Endothelial cell of umbilical vein (primary cell): Measurements from ENCODE around the gene TSSC4.

Source experiments
- CTCF ChIP-seq, 2 donors: IDR thresholded peaks; 1 replicate in 1 of 2; 2 replicates in 1 of 2; pipeline ENCODE4 v1.5.1; 2011; ENCODE audit warnings: low read length in 2 of 2, mild to moderate bottlenecking in 2 of 2, moderate library complexity in 2 of 2, control low read depth in 1 of 2, inconsistent platforms in 1 of 2, low read depth in 1 of 2; ENCODE audit not compliant: insufficient read depth in 1 of 2; ENCODE audit errors: extremely low read depth in 1 of 2
- FOS ChIP-seq: IDR thresholded peaks from 2 replicates; pipeline ENCODE4 v1.6.1; 2011; ENCODE audit warnings: mild to moderate bottlenecking, low read length, moderate library complexity, borderline replicate concordance; ENCODE audit not compliant: insufficient read depth
- GATA2 ChIP-seq: IDR thresholded peaks from 2 replicates; pipeline ENCODE4 v1.7.0; 2011; ENCODE audit warnings: low read depth, mild to moderate bottlenecking, moderate library complexity, mixed read lengths, low read length; ENCODE audit not compliant: insufficient read length, insufficient read depth
- JUN ChIP-seq: IDR thresholded peaks from 2 replicates; pipeline ENCODE4 v1.6.1; 2011; ENCODE audit warnings: borderline replicate concordance, low read depth; ENCODE audit not compliant: insufficient read length, insufficient read depth
- MAX ChIP-seq: IDR thresholded peaks from 2 replicates; pipeline ENCODE4 v1.6.1; 2011; ENCODE audit not compliant: insufficient read depth, insufficient read length
- POLR2A ChIP-seq: IDR thresholded peaks from 2 replicates; pipeline ENCODE4 v1.6.1; 2012; ENCODE audit warnings: low read depth, mild to moderate bottlenecking, control low read depth, low read length
- POLR2AphosphoS5 ChIP-seq: IDR thresholded peaks from 2 replicates; pipeline ENCODE4 v1.6.1; 2012; ENCODE audit warnings: low read depth, mild to moderate bottlenecking, control low read depth, low read length, moderate library complexity; ENCODE audit not compliant: insufficient read depth

GRCh38 chr11:2450321-2451041, 49.9 kb downstream of the TSSC4 start:
- TF ChIP-seq CTCF (IDR thresholded peaks at IDR 0.05; ENCODE audit: extremely low read depth in 1 of 2, insufficient read depth in 1 of 2, low read depth in 1 of 2, low read length in 2 of 2) (no peak), POLR2AphosphoS5 (no peak), GATA2 (no peak), MAX (no peak), POLR2A (no peak), FOS (no peak), JUN (no peak)
